Neural progenitor cell (in vitro differentiated cells): ENCODE data around the gene SLCO2B1. TPM values are rescaled to one million over a fixed set of nuclear protein-coding genes. Genes with fewer than 3 reads are reported as not detected.
A peak's percentile ranks its signal among the peaks of the same experiment; 100 is the strongest.

ENCODE experiments used
- DNase-seq: peaks from one replicate; pipeline ENCODE4 v3.0.0-alpha.2; 2016; ENCODE audit warnings: low spot score
- H2AFZ ChIP-seq: fragments of 200-600 bp; sonication (generic); replicated peaks from 2 replicates; pipeline ENCODE4 v1.6.1; 2016; ENCODE audit warnings: antibody characterized with exemption
- H3F3A ChIP-seq: fragments of 200-600 bp; sonication (generic); 2 replicates; pipeline ENCODE4 v1.6.1; 2016; ENCODE audit warnings: antibody characterized with exemption, low read depth
- H3K27ac ChIP-seq: fragments of 200-600 bp; sonication (generic); 2 replicates; pipeline ENCODE4 v1.5.1; 2016; ENCODE audit warnings: mild to moderate bottlenecking
- H3K27me3 ChIP-seq: fragments of 200-600 bp; sonication (generic); 2 replicates; pipeline ENCODE4 v1.6.1; 2016; ENCODE audit warnings: mild to moderate bottlenecking, moderate library complexity
- H3K36me3 ChIP-seq: fragments of 200-600 bp; sonication (generic); 2 replicates; pipeline ENCODE4 v1.5.1; 2016
- H3K4me1 ChIP-seq: fragments of 200-600 bp; sonication (generic); 2 replicates; pipeline ENCODE4 v1.6.1; 2016; ENCODE audit warnings: mixed run types
- H3K4me2 ChIP-seq: fragments of 200-600 bp; sonication (generic); 2 replicates; pipeline ENCODE4 v1.6.1; 2016
- H3K4me3 ChIP-seq: fragments of 200-600 bp; sonication (generic); 2 replicates; pipeline ENCODE4 v1.5.1; 2016
- H3K79me2 ChIP-seq: fragments of 200-600 bp; sonication (generic); 2 replicates; pipeline ENCODE4 v1.6.1; 2016; ENCODE audit warnings: low read depth
- H3K9ac ChIP-seq: fragments of 200-600 bp; sonication (generic); 2 replicates; pipeline ENCODE4 v1.6.1; 2016
- H3K9me3 ChIP-seq: fragments of 200-600 bp; sonication (generic); 2 replicates; pipeline ENCODE4 v1.5.1; 2016; ENCODE audit warnings: low read depth
- H4K20me1 ChIP-seq: fragments of 200-600 bp; sonication (generic); 2 replicates; pipeline ENCODE4 v1.6.1; 2016; ENCODE audit warnings: low read depth
- H3K27ac Mint-ChIP-seq: 3 replicates; pipeline ENCODE4 v1.8.0; 2021; ENCODE audit warnings: mixed read lengths
- H3K27me3 Mint-ChIP-seq: 2 replicates; pipeline ENCODE4 v1.8.0; 2022; ENCODE audit warnings: low read depth, mild to moderate bottlenecking, inconsistent platforms, moderate library complexity, mixed read lengths; ENCODE audit not compliant: insufficient read depth
- H3K36me3 Mint-ChIP-seq: 3 replicates; pipeline ENCODE4 v1.8.0; 2021; ENCODE audit warnings: mixed read lengths
- H3K4me1 Mint-ChIP-seq: 3 replicates; pipeline ENCODE4 v1.8.0; 2021; ENCODE audit warnings: mixed read lengths
- H3K4me3 Mint-ChIP-seq: 3 replicates; pipeline ENCODE4 v1.8.0; 2021; ENCODE audit warnings: mild to moderate bottlenecking, moderate library complexity, mixed read lengths
- H3K9me3 Mint-ChIP-seq: 3 replicates; pipeline ENCODE4 v1.8.0; 2020; ENCODE audit warnings: mixed read lengths
- CTCF ChIP-seq: fragments of 200-600 bp; sonication (generic); IDR thresholded peaks from 2 replicates; pipeline ENCODE4 v1.5.1; 2017; ENCODE audit warnings: antibody characterized with exemption, mild to moderate bottlenecking
- EZH2 ChIP-seq: fragments of 200-600 bp; sonication (generic); IDR thresholded peaks from 2 replicates; pipeline ENCODE4 v1.6.1; 2017; ENCODE audit warnings: antibody characterized with exemption, mild to moderate bottlenecking, moderate library complexity
- EZH2phosphoT487 ChIP-seq: fragments of 200-600 bp; sonication (generic); IDR thresholded peaks from 2 replicates; pipeline ENCODE4 v1.6.1; 2017; ENCODE audit warnings: antibody characterized with exemption
- total RNA-seq: library from RNA; depleted of rRNA; stranded (reverse); fragments of >200 nt; gene quantifications from 2 replicates; pipeline ENCODE4 v1.2.3, GENCODE V29; 2015; ENCODE audit warnings: low replicate concordance

The SLCO2B1 gene
- total RNA-seq, 1 donor from 2014 or later = 0.07 TPM

DNA sequence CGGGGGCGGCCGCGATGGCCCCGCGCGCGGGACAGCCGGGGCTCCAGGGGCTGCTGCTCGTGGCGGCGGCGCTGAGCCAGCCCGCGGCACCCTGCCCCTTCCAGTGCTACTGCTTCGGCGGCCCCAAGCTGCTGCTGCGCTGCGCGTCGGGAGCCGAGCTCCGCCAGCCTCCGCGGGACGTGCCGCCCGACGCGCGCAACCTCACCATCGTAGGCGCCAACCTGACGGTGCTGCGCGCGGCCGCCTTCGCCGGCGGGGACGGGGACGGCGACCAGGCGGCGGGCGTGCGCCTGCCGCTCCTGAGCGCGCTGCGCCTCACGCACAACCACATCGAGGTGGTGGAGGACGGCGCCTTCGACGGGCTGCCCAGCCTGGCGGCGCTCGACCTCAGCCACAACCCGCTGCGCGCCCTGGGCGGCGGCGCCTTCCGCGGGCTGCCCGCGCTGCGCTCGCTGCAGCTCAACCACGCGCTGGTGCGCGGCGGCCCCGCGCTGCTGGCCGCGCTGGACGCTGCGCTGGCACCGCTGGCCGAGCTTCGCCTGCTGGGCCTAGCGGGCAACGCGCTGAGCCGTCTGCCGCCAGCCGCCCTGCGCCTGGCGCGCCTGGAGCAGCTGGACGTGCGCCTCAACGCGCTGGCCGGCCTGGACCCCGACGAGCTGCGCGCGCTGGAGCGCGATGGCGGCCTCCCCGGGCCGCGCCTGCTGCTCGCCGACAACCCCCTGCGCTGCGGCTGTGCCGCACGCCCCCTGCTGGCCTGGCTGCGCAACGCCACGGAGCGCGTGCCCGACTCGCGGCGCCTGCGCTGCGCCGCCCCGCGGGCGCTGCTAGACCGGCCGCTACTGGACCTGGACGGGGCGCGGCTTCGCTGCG, 90.4 kb downstream of the SLCO2B1 start:
- no peaks in the 10 kb centered on the region for H3K79me2 ChIP-seq
- no peak for TF ChIP-seq EZH2phosphoT487
- peak; percentile 79 for TF ChIP-seq CTCF
- TF ChIP-seq EZH2 = peak; percentile 36
- no peak overlapping the region for H3K27ac ChIP-seq
- no peaks in the 10 kb centered on the region for H3K36me3 Mint-ChIP-seq
- peaks cover 17% of the 10 kb centered on the region for H3K4me1 ChIP-seq
- H3K4me3 Mint-ChIP-seq = peak overlapping the region; percentile 80
- no peaks in the 10 kb centered on the region for H3K36me3 ChIP-seq
- no peaks in the 10 kb centered on the region for H3K9me3 Mint-ChIP-seq
- H3K4me3 ChIP-seq = peak overlapping the region; percentile 48
- peak overlapping the region; percentile 76 for H2AFZ ChIP-seq
- H4K20me1 ChIP-seq = peaks cover 14% of the 10 kb centered on the region
- peaks cover 83% of the 10 kb centered on the region for H3K27me3 ChIP-seq
- peaks cover 7% of the 10 kb centered on the region for H3K4me1 Mint-ChIP-seq
- DNase-seq = peak; percentile 95
- no peak overlapping the region for H3K9ac ChIP-seq
- peaks cover 45% of the 10 kb centered on the region for H3K27me3 Mint-ChIP-seq
- no peaks in the 10 kb centered on the region for H3K9me3 ChIP-seq
- H3K4me2 ChIP-seq = peak overlapping the region; percentile 79
- H3F3A ChIP-seq = no peaks in the 10 kb centered on the region
- H3K27ac Mint-ChIP-seq = no peak overlapping the region

GRCh38 chr11:75241906-75242644, 91.2 kb downstream of the SLCO2B1 start:
- peak overlapping the region; percentile 88 for H3K4me3 Mint-ChIP-seq
- H3K4me3 ChIP-seq = peak overlapping the region; percentile 48
- peaks cover 7% of the 10 kb centered on the region for H3K4me1 Mint-ChIP-seq
- H4K20me1 ChIP-seq = peaks cover 14% of the 10 kb centered on the region
- TF ChIP-seq CTCF = no peak
- peak; percentile 60 for TF ChIP-seq EZH2phosphoT487
- TF ChIP-seq EZH2 = peak; percentile 77
- H3K4me1 ChIP-seq = peaks cover 17% of the 10 kb centered on the region
- H3K27ac Mint-ChIP-seq = no peak overlapping the region
- H3K79me2 ChIP-seq = no peaks in the 10 kb centered on the region
- peaks cover 44% of the 10 kb centered on the region for H3K27me3 Mint-ChIP-seq
- no peak overlapping the region for H3K9ac ChIP-seq
- H2AFZ ChIP-seq = no peak overlapping the region
- no peaks in the 10 kb centered on the region for H3K9me3 Mint-ChIP-seq
- no peaks in the 10 kb centered on the region for H3K36me3 ChIP-seq
- H3K4me2 ChIP-seq = peak overlapping the region; percentile 79
- H3K9me3 ChIP-seq = no peaks in the 10 kb centered on the region
- no peaks in the 10 kb centered on the region for H3F3A ChIP-seq
- no peak for DNase-seq
- H3K27me3 ChIP-seq = peaks cover 83% of the 10 kb centered on the region
- no peaks in the 10 kb centered on the region for H3K36me3 Mint-ChIP-seq
- H3K27ac ChIP-seq = no peak overlapping the region

DNA sequence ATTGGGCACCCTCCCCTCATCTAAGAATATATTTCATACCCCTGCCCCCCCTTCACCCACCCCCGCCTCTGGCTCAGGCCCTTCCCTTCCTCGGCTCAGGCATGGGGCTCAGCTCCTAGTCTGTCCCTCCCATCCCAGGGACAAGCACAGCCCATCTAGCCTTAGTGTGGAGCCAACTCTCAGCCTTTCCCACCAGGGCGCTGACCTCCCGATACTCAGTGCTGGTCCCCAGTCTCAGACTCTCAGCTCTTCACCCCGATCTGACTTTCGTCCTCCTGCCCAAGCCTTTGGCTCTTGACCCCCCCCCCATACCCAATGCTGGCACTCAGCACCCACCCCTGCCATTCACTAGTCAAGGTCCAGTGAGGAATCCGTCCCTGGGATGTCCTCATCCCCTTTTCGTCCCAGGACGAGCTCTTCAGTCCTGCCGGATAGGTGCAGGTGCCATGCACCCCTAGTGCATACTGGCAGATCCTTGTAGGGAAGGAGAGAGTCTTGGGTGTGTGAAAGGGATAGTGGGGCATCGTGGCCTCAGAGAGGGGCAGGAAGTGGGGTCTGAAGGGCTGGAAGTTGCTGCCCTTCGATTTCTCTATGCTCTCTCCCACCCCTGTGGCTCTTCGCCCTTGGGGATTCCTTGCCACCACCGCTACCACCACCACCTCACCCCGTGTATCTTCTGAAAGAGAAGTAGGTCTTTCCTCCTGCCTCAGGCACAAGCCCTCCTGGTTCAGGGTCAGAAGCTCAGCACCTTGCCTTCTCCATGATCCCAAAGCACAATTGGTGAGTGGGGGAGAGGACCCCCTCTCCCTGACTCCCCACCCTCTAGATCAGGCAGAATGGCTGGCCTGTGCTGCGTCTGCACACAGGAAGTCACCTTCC, 92.1 kb downstream of the SLCO2B1 start:
- H3K27me3 ChIP-seq = peaks cover 75% of the 10 kb centered on the region
- DNase-seq = no peak
- H3K36me3 Mint-ChIP-seq = no peaks in the 10 kb centered on the region
- H3K9ac ChIP-seq = no peak overlapping the region
- peak overlapping the region; percentile 88 for H3K4me3 Mint-ChIP-seq
- no peaks in the 10 kb centered on the region for H3K36me3 ChIP-seq
- peaks cover 14% of the 10 kb centered on the region for H4K20me1 ChIP-seq
- no peak overlapping the region for H2AFZ ChIP-seq
- H3K27ac ChIP-seq = no peak overlapping the region
- no peaks in the 10 kb centered on the region for H3K9me3 Mint-ChIP-seq
- no peak overlapping the region for H3K27ac Mint-ChIP-seq
- no peak overlapping the region for H3K4me2 ChIP-seq
- no peaks in the 10 kb centered on the region for H3K79me2 ChIP-seq
- H3F3A ChIP-seq = no peaks in the 10 kb centered on the region
- no peaks in the 10 kb centered on the region for H3K9me3 ChIP-seq
- H3K4me1 ChIP-seq = peaks cover 17% of the 10 kb centered on the region
- no peak for TF ChIP-seq CTCF
- TF ChIP-seq EZH2phosphoT487 = no peak
- no peak for TF ChIP-seq EZH2
- H3K27me3 Mint-ChIP-seq = peaks cover 42% of the 10 kb centered on the region
- H3K4me3 ChIP-seq = no peak overlapping the region
- H3K4me1 Mint-ChIP-seq = peaks cover 7% of the 10 kb centered on the region
